Measurements from ENCODE around the gene KIF1C. TPM values are rescaled to one million over a fixed set of nuclear protein-coding genes. Genes with fewer than 3 reads are reported as not detected.

Gene KIF1C
- total RNA-seq (2022; extraction: Qiagen RNA extraction; ENCODE audit: low read depth) = 96.7 to 125 TPM (median 115 TPM) in 5 replicates

GRCh38 chr17:4997302-4998026 lies at the start of gene KIF1C, which contains the start of gene INCA1:
KIF1C (plus strand) TSS chr17:4997950; CDS start chr17:5000247, 2,297 bp downstream.
INCA1 (minus strand) TSS chr17:4997522; CDS start chr17:4994437, 3,085 bp downstream.

GRCh38 chr17:4948166-4948930 lies 49.4 kb upstream of the KIF1C start, which contains the start of gene PFN1:
PFN1 (minus strand) TSS chr17:4948530; CDS start chr17:4948394, 136 bp downstream.

DNA sequence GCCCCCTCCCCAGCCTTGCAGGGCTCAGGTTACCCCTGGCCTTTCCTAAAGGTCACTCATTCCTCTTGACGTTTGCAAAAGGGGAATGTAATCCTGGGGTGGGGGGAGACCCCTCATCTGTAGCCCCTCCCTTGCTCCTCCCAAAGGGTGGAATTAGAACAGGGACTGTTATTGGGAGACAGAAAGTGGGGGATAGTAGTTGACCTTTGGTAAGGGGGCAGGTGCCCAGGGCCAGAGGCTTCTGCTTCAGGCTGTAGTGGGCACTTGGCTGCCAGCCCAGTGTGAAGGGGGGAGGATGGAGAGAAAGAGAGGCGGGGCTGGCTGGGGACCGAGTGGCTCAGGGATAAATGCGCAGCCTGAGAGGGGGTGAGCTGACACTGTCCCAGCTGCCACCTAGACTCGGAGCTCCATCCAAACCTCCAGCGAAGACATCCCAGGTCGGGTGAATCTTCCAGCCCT lies 47.0 kb upstream of the KIF1C start, which contains the start of gene ENO3:
ENO3 (plus strand) TSS at position 374 of the 459 bp plus-strand sequence. CDS start 711 bp downstream, outside the sequence.

GRCh38 chr17:4967539-4968485 lies 29.9 kb upstream of the KIF1C start, which contains the start of gene SPAG7:
SPAG7 (minus strand) TSS chr17:4967817; CDS start chr17:4967804, 13 bp downstream.

DNA sequence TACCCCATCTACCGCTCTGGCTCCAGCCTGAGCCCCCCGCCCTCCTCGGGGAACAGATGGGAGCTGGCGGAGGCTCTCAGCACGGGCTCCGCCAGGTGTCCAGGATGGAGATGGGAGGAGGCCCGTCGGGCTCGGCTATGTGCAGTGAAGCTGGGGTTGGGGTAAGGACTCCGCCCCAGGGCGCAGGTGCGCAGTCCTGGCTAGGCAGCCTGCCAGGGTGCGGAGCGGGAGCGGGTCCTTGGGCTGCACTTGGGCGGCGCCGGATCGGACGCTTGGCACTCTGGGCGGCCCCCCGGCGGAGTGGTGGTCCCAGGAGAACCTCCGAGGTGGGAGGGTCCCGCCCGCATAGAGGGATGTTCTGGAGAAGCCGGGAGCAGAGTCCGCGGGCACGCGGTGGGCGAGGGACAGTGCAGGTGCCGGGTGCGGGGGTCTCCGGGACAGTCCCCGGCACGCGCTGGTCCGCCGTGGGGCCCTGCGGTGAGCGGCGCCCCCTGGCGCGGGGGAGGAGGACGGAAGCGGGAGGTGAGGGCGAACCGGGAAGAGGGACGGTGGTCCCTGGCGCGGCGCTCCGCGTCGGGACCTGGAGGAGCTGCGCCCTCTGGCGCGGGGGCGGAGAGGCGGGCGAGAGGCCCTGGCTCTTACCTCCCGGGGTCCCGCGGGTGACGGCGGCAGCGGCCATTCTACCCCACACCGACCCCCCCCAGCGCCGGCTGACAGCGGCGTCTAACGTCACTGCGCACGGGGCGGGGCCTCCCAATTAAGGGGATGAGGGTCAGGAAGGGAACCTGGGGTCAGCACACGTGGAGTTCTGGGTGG lies 10.6 kb upstream of the KIF1C start, which contains the start of gene CAMTA2:
CAMTA2 (minus strand) TSS at position 725 of the 816 bp plus-strand sequence. CDS start 1,453 bp downstream, outside the sequence.

DNA sequence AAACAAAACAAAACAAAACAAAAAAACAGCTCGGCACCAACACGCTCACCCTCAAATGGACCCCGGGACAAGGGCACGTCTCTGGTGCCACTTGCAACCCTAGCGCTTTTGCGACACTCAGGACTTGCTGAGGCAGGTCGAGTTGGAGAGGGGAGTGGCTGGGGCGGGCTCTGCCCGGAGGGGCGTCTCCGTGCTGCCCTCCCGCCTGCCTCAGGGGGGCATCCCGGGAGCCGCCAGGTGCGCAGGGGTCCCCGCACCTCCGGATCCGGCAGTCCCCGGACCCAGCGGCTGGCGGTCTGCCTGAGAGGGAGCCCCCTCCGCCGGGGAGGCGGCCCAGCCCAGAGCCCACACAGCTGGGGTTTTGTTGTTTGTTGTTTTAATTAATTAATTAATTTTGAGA lies 37.6 kb downstream of the KIF1C start, which contains the start of gene SLC52A1:
SLC52A1 (minus strand) TSS at position 112 of the 400 bp plus-strand sequence. CDS start 820 bp downstream, outside the sequence.

Other genes starting within 250 kb of the KIF1C start
- 0.40 to 1.3 TPM (median 0.70 TPM) in 5 replicates for gene TM4SF5, start 226.1 kb upstream of the KIF1C start, total RNA-seq (2022; extraction: Qiagen RNA extraction; ENCODE audit: low read depth)
- gene VMO1, start 211.6 kb upstream of the KIF1C start, total RNA-seq (2022; extraction: Qiagen RNA extraction; ENCODE audit: low read depth) = 0.78 to 1.4 TPM (median 0.85 TPM) in 5 replicates
- gene GLTPD2, start 209.0 kb upstream of the KIF1C start, total RNA-seq (2022; extraction: Qiagen RNA extraction; ENCODE audit: low read depth) = not detected in 5 replicates
- gene PSMB6, start 201.8 kb upstream of the KIF1C start, total RNA-seq (2022; extraction: Qiagen RNA extraction; ENCODE audit: low read depth) = 459 to 505 TPM (median 496 TPM) in 5 replicates
- 20.8 to 27.3 TPM (median 25.4 TPM) in 5 replicates for gene PLD2, start 190.8 kb upstream of the KIF1C start, total RNA-seq (2022; extraction: Qiagen RNA extraction; ENCODE audit: low read depth)
- 46.7 to 62.8 TPM (median 57.8 TPM) in 5 replicates for gene MINK1, start 164.6 kb upstream of the KIF1C start, total RNA-seq (2022; extraction: Qiagen RNA extraction; ENCODE audit: low read depth)
- gene C17orf107, start 98.4 kb upstream of the KIF1C start, total RNA-seq (2022; extraction: Qiagen RNA extraction; ENCODE audit: low read depth) = 0.18 to 0.49 TPM (median 0.34 TPM) in 5 replicates
- 0.07 to 0.17 TPM in 2 of 5 replicates, not detected in the others for gene CHRNE, start 94.9 kb upstream of the KIF1C start, total RNA-seq (2022; extraction: Qiagen RNA extraction; ENCODE audit: low read depth)
- gene GP1BA, start 65.7 kb upstream of the KIF1C start, total RNA-seq (2022; extraction: Qiagen RNA extraction; ENCODE audit: low read depth) = not detected in 5 replicates
- gene SLC25A11, start 57.9 kb upstream of the KIF1C start, total RNA-seq (2022; extraction: Qiagen RNA extraction; ENCODE audit: low read depth) = 50.9 to 71.7 TPM (median 70.1 TPM) in 5 replicates
- 94.8 to 138 TPM (median 119 TPM) in 5 replicates for gene RNF167, start 57.7 kb upstream of the KIF1C start, total RNA-seq (2022; extraction: Qiagen RNA extraction; ENCODE audit: low read depth)
- 2,657 to 2,903 TPM (median 2,762 TPM) in 5 replicates for gene PFN1, start 49.4 kb upstream of the KIF1C start, total RNA-seq (2022; extraction: Qiagen RNA extraction; ENCODE audit: low read depth)
- gene ENO3, start 46.8 kb upstream of the KIF1C start, total RNA-seq (2022; extraction: Qiagen RNA extraction; ENCODE audit: low read depth) = 44.1 to 52.1 TPM (median 45.5 TPM) in 5 replicates
- gene SPAG7, start 30.1 kb upstream of the KIF1C start, total RNA-seq (2022; extraction: Qiagen RNA extraction; ENCODE audit: low read depth) = 67.2 to 82.1 TPM (median 69.6 TPM) in 5 replicates
- 28.3 to 35.1 TPM (median 32.7 TPM) in 5 replicates for gene CAMTA2, start 10.3 kb upstream of the KIF1C start, total RNA-seq (2022; extraction: Qiagen RNA extraction; ENCODE audit: low read depth)
- 1.1 to 1.9 TPM (median 1.6 TPM) in 5 replicates for gene INCA1, start 428 bp upstream of the KIF1C start, total RNA-seq (2022; extraction: Qiagen RNA extraction; ENCODE audit: low read depth)
- gene SLC52A1, start 37.5 kb downstream of the KIF1C start, total RNA-seq (2022; extraction: Qiagen RNA extraction; ENCODE audit: low read depth) = 0.42 to 1.0 TPM (median 0.70 TPM) in 5 replicates
- gene ZFP3, start 80.5 kb downstream of the KIF1C start, total RNA-seq (2022; extraction: Qiagen RNA extraction; ENCODE audit: low read depth) = 0.69 to 1.3 TPM (median 1.0 TPM) in 5 replicates
- 3.5 to 4.6 TPM (median 4.2 TPM) in 5 replicates for gene ZNF232, start 113.9 kb downstream of the KIF1C start, total RNA-seq (2022; extraction: Qiagen RNA extraction; ENCODE audit: low read depth)
- 0.02 to 0.05 TPM (median 0.02 TPM) in 3 of 5 replicates, not detected in the others for gene USP6, start 118.1 kb downstream of the KIF1C start, total RNA-seq (2022; extraction: Qiagen RNA extraction; ENCODE audit: low read depth)
- 0.99 to 1.7 TPM (median 1.5 TPM) in 5 replicates for gene ZNF594, start 193.9 kb downstream of the KIF1C start, total RNA-seq (2022; extraction: Qiagen RNA extraction; ENCODE audit: low read depth)
- gene SCIMP, start 236.9 kb downstream of the KIF1C start, total RNA-seq (2022; extraction: Qiagen RNA extraction; ENCODE audit: low read depth) = not detected in 5 replicates

All from A549 treated with GW870086 at 1 μM for 4 hours (cell line).